ENCODE measurements around the gene CBFA2T3. TPM values are rescaled to one million over a fixed set of nuclear protein-coding genes. Genes with fewer than 3 reads are reported as not detected.

CBFA2T3 gene
- total RNA-seq, 4 donors from 2014 or later, result 0.95 to 7.3 (median 3.3) TPM

GRCh38 chr16:88868974-88869672 lies 107.9 kb downstream of the CBFA2T3 start:
- ATAC-seq (no peak), DNase-seq (no peak)
- in situ Hi-C loops (cut with MboI; ENCODE audit: low sequenced_read_pairs in 4 of 4) (loop anchor here in 1 of 4 donors (25.0 kb wide), 1 partner anchor 343 kb away; the partner anchor contains the start of genes SLC22A31 and ZNF778), intact Hi-C loops (cut with DNase I; ENCODE audit: low total_unique reads) (no loop called here)
- no peak for TF ChIP-seq POLR2A (IDR thresholded peaks at IDR 0.05)
- Histone ChIP-seq H3K4me3 (no peak overlapping the region), H3K27ac (no peak overlapping the region), H3K36me3 (no peaks in the 10 kb centered on the region), H3K4me1 (no peaks in the 10 kb centered on the region), H3K9me3 (no peaks in the 10 kb centered on the region), H3K27me3 (no peaks in the 10 kb centered on the region)

DNA sequence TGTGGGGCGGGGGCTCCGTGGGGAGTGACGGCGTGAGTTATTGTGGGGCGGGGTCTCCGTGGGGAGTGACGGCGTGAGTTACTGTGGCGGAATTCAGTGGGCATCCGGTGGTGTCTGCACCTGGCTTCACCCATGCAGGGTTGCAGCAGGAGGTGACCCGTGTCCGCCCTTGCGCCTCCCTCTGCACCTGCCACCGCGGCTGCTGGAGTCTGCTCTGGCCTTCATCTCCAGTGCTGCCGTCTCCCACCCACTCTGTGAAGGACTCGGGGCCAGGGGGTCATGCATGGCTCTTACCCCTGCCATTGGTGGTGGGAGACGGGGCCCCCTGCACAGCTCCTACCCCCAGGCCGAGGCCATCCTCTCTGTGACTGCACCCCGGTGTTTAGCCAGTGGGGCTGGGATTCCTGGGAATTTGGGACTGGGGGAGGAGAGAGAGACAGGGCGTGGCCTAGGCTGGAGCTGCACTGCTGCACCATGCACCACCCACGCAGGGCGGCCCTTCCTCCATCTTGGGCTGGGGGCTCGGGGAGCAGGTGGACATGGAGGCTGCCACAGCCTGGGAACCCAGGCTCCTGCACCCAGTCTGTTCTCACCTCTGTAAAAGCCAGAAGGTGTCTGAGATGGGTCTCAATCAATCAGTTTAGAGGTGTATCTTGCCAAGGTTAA lies 109.3 kb downstream of the CBFA2T3 start:
- no peaks in the 10 kb centered on the region for H3K4me1 ChIP-seq
- DNase-seq (no peak), ATAC-seq (no peak)
- no peak overlapping the region for H3K27ac ChIP-seq
- no peak for TF ChIP-seq POLR2A (IDR thresholded peaks at IDR 0.05)
- TF ChIP-seq, protein P1, sequence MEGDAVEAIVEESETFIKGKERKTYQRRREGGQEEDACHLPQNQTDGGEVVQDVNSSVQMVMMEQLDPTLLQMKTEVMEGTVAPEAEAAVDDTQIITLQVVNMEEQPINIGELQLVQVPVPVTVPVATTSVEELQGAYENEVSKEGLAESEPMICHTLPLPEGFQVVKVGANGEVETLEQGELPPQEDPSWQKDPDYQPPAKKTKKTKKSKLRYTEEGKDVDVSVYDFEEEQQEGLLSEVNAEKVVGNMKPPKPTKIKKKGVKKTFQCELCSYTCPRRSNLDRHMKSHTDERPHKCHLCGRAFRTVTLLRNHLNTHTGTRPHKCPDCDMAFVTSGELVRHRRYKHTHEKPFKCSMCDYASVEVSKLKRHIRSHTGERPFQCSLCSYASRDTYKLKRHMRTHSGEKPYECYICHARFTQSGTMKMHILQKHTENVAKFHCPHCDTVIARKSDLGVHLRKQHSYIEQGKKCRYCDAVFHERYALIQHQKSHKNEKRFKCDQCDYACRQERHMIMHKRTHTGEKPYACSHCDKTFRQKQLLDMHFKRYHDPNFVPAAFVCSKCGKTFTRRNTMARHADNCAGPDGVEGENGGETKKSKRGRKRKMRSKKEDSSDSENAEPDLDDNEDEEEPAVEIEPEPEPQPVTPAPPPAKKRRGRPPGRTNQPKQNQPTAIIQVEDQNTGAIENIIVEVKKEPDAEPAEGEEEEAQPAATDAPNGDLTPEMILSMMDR (IDR thresholded peaks at IDR 0.05 in 4 of 5, conservative IDR thresholded peaks at IDR 0.05 in 1 of 5), result no peak
- intact Hi-C loops (cut with DNase I; ENCODE audit: low total_unique reads), result no loop called here
- no peak overlapping the region for H3K4me3 ChIP-seq
- no peaks in the 10 kb centered on the region for H3K9me3 ChIP-seq
- no peaks in the 10 kb centered on the region for H3K27me3 ChIP-seq
- peaks cover 0 to 4% of the 10 kb centered on the region in 2 donors for H3K36me3 ChIP-seq
- in situ Hi-C loops (cut with MboI; ENCODE audit: low sequenced_read_pairs in 4 of 4), result loop anchor here in 1 of 4 donors (25.0 kb wide), 1 partner anchor 345 kb away; the partner anchor contains the start of genes SLC22A31 and ZNF778

GRCh38 chr16:88866151-88866920 lies 110.7 kb downstream of the CBFA2T3 start, which contains the start of gene PABPN1L:
Gene PABPN1L (minus strand): TSS chr16:88866660. CDS start chr16:88866606, 54 bp downstream.
- no peaks in the 10 kb centered on the region for H3K27me3 ChIP-seq
- intact Hi-C loops (cut with DNase I; ENCODE audit: low total_unique reads), result no loop called here

DNA sequence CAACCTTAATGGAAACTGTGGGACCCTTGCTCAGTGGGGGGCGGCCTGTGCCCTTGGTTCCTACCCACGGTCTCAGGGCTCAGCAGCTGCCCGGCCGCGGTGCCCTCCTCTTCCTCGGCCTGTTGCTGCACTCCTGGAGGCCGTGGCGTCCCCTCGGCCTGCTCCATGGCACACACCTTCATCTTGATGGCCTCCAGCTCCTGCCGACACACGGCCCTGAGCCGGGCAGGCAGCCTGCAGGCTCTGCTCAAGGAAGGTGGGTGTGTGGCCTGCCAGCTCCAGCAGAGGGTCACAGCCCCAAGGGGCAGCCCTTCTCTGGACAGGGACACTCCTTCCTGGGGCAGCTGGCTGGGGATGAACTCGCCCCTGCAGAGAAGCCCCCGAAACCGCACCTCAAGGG lies 111.3 kb downstream of the CBFA2T3 start:
- TF ChIP-seq POLR2A (IDR thresholded peaks at IDR 0.05), result no peak
- TF ChIP-seq, protein P1 (IDR thresholded peaks at IDR 0.05 in 4 of 5, conservative IDR thresholded peaks at IDR 0.05 in 1 of 5), result no peak
- peaks cover 0 to 23% of the 10 kb centered on the region in 2 donors for H3K36me3 ChIP-seq
- DNase-seq, result no peak
- in situ Hi-C loops (cut with MboI; ENCODE audit: low sequenced_read_pairs in 4 of 4) (loop anchor here in 1 of 4 donors (25.0 kb wide), 1 partner anchor 347 kb away; the partner anchor contains the start of genes SLC22A31 and ZNF778), intact Hi-C loops (cut with DNase I; ENCODE audit: low total_unique reads) (no loop called here)
- no peak overlapping the region for H3K27ac ChIP-seq
- ATAC-seq, result no peak
- H3K9me3 ChIP-seq, result no peaks in the 10 kb centered on the region
- no peaks in the 10 kb centered on the region for H3K4me1 ChIP-seq
- no peaks in the 10 kb centered on the region for H3K27me3 ChIP-seq
- no peak overlapping the region for H3K4me3 ChIP-seq

More at GRCh38 chr16:88866151-88866920, 110.7 kb downstream of the CBFA2T3 start, which contains the start of gene PABPN1L:
- DNase-seq, result no peak
- Histone ChIP-seq H3K4me3 (no peak within 1 kb of the TSS), H3K36me3 (peaks cover 0 to 17% of the 10 kb centered on the region in 2 donors), H3K27ac (no peak within 1 kb of the TSS), H3K4me1 (no peaks in the 10 kb centered on the region), H3K9me3 (no peaks in the 10 kb centered on the region)
- ATAC-seq, result no peak
- in situ Hi-C loops (cut with MboI; ENCODE audit: low sequenced_read_pairs in 4 of 4), result loop anchor here in 1 of 4 donors (25.0 kb wide), 1 partner anchor 346 kb away; the partner anchor contains the start of genes SLC22A31 and ZNF778
- TF ChIP-seq POLR2A (IDR thresholded peaks at IDR 0.05), result no peak
- TF ChIP-seq, protein P1 (IDR thresholded peaks at IDR 0.05 in 4 of 5, conservative IDR thresholded peaks at IDR 0.05 in 1 of 5), result no peak
